Tibial artery (tissue), 4 donors: ENCODE data around the gene WTAP.
"Not testable (repeated sequence)": the region's sequence is repeated elsewhere in the genome, so short reads cannot be mapped to it uniquely, and the experiment has no call there.

Experiments used
- DNase-seq, 2 donors: peaks; one replicate each; pipeline ENCODE4 v3.0.0-alpha.2; 2019
- H3K27ac ChIP-seq, 2 donors: fragments of 200-600 bp; sonication (generic) in 1 of 2; 1 replicate in 1 of 2; 2 replicates in 1 of 2; pipeline ENCODE4 v1.5.1; 2018 to 2019; ENCODE audit warnings: mild to moderate bottlenecking in 1 of 2
- H3K27me3 ChIP-seq, 2 donors: fragments of 200-600 bp; sonication (generic) in 1 of 2; one replicate each; pipeline versions ENCODE4 v1.5.1 to v1.6.0; 2016 to 2019
- H3K36me3 ChIP-seq, 3 donors: fragments of 200-600 bp; sonication (generic) in 2 of 3; one replicate each; pipeline ENCODE4 v1.5.1; 2016 to 2019; ENCODE audit warnings: mild to moderate bottlenecking in 2 of 3
- H3K4me1 ChIP-seq, 4 donors: fragments of 200-600 bp; sonication (generic) in 2 of 4; 1 replicate in 3 of 4; 2 replicates in 1 of 4; pipeline ENCODE4 v1.5.1; 2016 to 2019
- H3K4me3 ChIP-seq, 2 donors: fragments of 200-600 bp; sonication (generic) in 1 of 2; 1 replicate in 1 of 2; 2 replicates in 1 of 2; pipeline ENCODE4 v1.5.1; 2018 to 2019; ENCODE audit warnings: mild to moderate bottlenecking in 2 of 2
- H3K9me3 ChIP-seq, 3 donors: fragments of 200-600 bp; sonication (generic) in 1 of 3; one replicate each; pipeline ENCODE4 v1.5.1; 2016 to 2019
- intact Hi-C: fragments of 100-400 bp; cut with DNase I; formaldehyde crosslinking; loops from one replicate; pipeline ENCODE4 v1.15.0; 2023; ENCODE audit warnings: low total_unique reads
- TF ChIP-seq, protein P1 (sequence below), 2 experiments: fragments of 200-600 bp in 1 of 2; fragments of 450-650 bp in 1 of 2; IDR thresholded peaks; one replicate each; pipeline ENCODE4 v1.5.1; 2017 to 2019; ENCODE audit warnings: antibody characterized with exemption in 2 of 2, mild to moderate bottlenecking in 1 of 2, moderate library complexity in 1 of 2

WTAP gene

GRCh38 chr6:159686040-159686439, 41.3 kb upstream of the WTAP start:
- Histone ChIP-seq H3K27me3 (no peaks in the 10 kb centered on the region), H3K4me3 (no peak overlapping the region), H3K27ac (no peak overlapping the region), H3K9me3 (no peaks in the 10 kb centered on the region), H3K4me1 (peaks cover 0 to 38% (median 9%) of the 10 kb centered on the region in 4 donors), H3K36me3 (peaks cover 72 to 84% (median 84%) of the 10 kb centered on the region in 3 donors)
- DNase-seq = no peak
- TF ChIP-seq, protein P1, sequence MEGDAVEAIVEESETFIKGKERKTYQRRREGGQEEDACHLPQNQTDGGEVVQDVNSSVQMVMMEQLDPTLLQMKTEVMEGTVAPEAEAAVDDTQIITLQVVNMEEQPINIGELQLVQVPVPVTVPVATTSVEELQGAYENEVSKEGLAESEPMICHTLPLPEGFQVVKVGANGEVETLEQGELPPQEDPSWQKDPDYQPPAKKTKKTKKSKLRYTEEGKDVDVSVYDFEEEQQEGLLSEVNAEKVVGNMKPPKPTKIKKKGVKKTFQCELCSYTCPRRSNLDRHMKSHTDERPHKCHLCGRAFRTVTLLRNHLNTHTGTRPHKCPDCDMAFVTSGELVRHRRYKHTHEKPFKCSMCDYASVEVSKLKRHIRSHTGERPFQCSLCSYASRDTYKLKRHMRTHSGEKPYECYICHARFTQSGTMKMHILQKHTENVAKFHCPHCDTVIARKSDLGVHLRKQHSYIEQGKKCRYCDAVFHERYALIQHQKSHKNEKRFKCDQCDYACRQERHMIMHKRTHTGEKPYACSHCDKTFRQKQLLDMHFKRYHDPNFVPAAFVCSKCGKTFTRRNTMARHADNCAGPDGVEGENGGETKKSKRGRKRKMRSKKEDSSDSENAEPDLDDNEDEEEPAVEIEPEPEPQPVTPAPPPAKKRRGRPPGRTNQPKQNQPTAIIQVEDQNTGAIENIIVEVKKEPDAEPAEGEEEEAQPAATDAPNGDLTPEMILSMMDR (IDR thresholded peaks at IDR 0.05) = no peak
- intact Hi-C loops = no loop called here

GRCh38 chr6:159686703-159687102, 40.6 kb upstream of the WTAP start:
- Histone ChIP-seq H3K27ac (no peak overlapping the region), H3K36me3 (peaks cover 67 to 78% (median 77%) of the 10 kb centered on the region in 3 donors), H3K27me3 (no peaks in the 10 kb centered on the region), H3K4me1 (peaks cover 0 to 41% (median 9%) of the 10 kb centered on the region in 4 donors), H3K4me3 (peak overlapping the region in 1 of 2 donors; percentile 4), H3K9me3 (no peaks in the 10 kb centered on the region)
- TF ChIP-seq, protein P1 (IDR thresholded peaks at IDR 0.05) = no peak
- intact Hi-C loops = no loop called here
- DNase-seq = no peak

DNA sequence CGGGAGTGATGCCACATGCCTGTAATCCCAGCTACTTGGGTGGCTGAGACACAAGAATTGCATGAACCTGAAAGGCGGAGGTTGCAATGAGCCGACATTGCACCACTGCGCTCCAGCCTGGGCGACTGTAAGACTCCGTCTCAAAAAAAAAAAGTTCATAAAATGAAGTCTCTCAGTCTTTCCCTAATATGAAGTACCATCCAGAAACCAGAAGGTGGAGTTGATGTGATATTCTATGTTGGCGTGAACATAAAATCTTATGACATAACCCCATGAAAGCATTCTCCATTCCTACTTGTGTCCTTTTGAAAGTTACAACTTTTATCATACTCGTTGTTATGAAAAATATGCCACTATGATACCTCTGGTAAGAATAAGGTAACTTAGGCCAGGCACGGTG, 40.0 kb upstream of the WTAP start:
- peaks cover 60 to 72% (median 71%) of the 10 kb centered on the region in 3 donors for H3K36me3 ChIP-seq
- no peak for DNase-seq
- no peaks in the 10 kb centered on the region for H3K27me3 ChIP-seq
- intact Hi-C loops = no loop called here
- peak overlapping the region in 1 of 2 donors; percentile 3 for H3K4me3 ChIP-seq
- H3K4me1 ChIP-seq = peaks cover 0 to 47% (median 9%) of the 10 kb centered on the region in 4 donors
- no peaks in the 10 kb centered on the region for H3K9me3 ChIP-seq
- TF ChIP-seq, protein P1 (IDR thresholded peaks at IDR 0.05) = no peak
- no peak overlapping the region for H3K27ac ChIP-seq

GRCh38 chr6:159688266-159688905, 38.9 kb upstream of the WTAP start:
- TF ChIP-seq, protein P1 (IDR thresholded peaks at IDR 0.05) = no peak
- Histone ChIP-seq H3K27me3 (no peaks in the 10 kb centered on the region), H3K4me3 (peak overlapping the region in 1 of 2 donors; percentile 88), H3K36me3 (peaks cover 50 to 61% (median 60%) of the 10 kb centered on the region in 3 donors), H3K9me3 (no peaks in the 10 kb centered on the region), H3K4me1 (peaks cover 0 to 47% (median 9%) of the 10 kb centered on the region in 4 donors), H3K27ac (no peak overlapping the region)
- DNase-seq = no peak
- intact Hi-C loops = no loop called here

- intact Hi-C loops = no loop called here
- TF ChIP-seq, protein P1 (IDR thresholded peaks at IDR 0.05) = no peak
- Histone ChIP-seq H3K4me1 (peaks cover 0 to 50% (median 13%) of the 10 kb centered on the region in 4 donors), H3K9me3 (no peaks in the 10 kb centered on the region), H3K4me3 (peak overlapping the region in 1 of 2 donors; percentile 88), H3K27me3 (no peaks in the 10 kb centered on the region), H3K27ac (no peak overlapping the region), H3K36me3 (peaks cover 44 to 55% (median 54%) of the 10 kb centered on the region in 3 donors)
- no peak for DNase-seq
Observed at GRCh38 chr6:159689001-159689400, 38.3 kb upstream of the WTAP start.

- not testable (repeated sequence) for H3K27me3 ChIP-seq, DNase-seq, H3K9me3 ChIP-seq, H3K27ac ChIP-seq
- Histone ChIP-seq H3K4me3 (peak overlapping the region in 1 of 2 donors; percentile 88), H3K36me3 (peaks cover 34 to 45% (median 44%) of the 10 kb centered on the region in 3 donors), H3K4me1 (peaks cover 0 to 58% (median 20%) of the 10 kb centered on the region in 4 donors)
- intact Hi-C loops = loop anchor here (5.0 to 10.0 kb wide), 2 partner anchors 162 to 255 kb away; no protein-coding TSS in a partner anchor
Observed at GRCh38 chr6:159690135-159690534, 37.2 kb upstream of the WTAP start.
